Endothelial cell of umbilical vein (primary cell): Measurements from ENCODE around the gene XKR8. TPM values are rescaled to one million over a fixed set of nuclear protein-coding genes. Genes with fewer than 3 reads are reported as not detected.

Source experiments
- BruUV-seq: library from RNA; stranded (reverse); fragments of 400-500 nt; replicated peaks from 2 replicates; lab custom pipeline; 2021; lab: Mats Ljungman, UMichigan
- CTCF ChIA-PET: fragments of 300-600, 350-600 bp; sonication (Branson Sonifier 250); formaldehyde crosslinking; loops from one replicate; lab custom pipeline; 2021; ENCODE audit warnings: antibody characterized with exemption, inconsistent platforms; lab: Charles Lee
- POLR2A ChIA-PET: fragments of 300-600, 350-600 bp; sonication (Branson Sonifier 250); formaldehyde crosslinking; loops from one replicate; lab custom pipeline; 2021; ENCODE audit warnings: antibody characterized with exemption, inconsistent platforms; lab: Charles Lee
- DNase-seq: peaks from one replicate; pipeline ENCODE4 v3.0.0-alpha.2; 2011; ENCODE audit warnings: low read depth, low spot score
- FAIRE-seq: peaks from 2 replicates; lab custom pipeline; 2011; peaks lifted over from hg19 to GRCh38; lab: Jason Lieb, UNC
- H2AFZ ChIP-seq: 2 replicates; pipeline ENCODE4 v1.6.0; 2012; ENCODE audit warnings: low read depth, low read length, control low read depth, inconsistent platforms
- H3K27ac ChIP-seq: 2 replicates; pipeline ENCODE4 v1.5.1; 2011; ENCODE audit warnings: low read depth, mild to moderate bottlenecking, control low read depth, low read length, moderate library complexity; ENCODE audit not compliant: insufficient read depth
- H3K27me3 ChIP-seq, 2 experiments: 2 replicates each; pipeline versions ENCODE4 v1.6.0 to v1.6.1; 2011; ENCODE audit warnings: low read length in 2 of 2, mixed read lengths in 1 of 2; ENCODE audit not compliant: control insufficient read depth in 2 of 2, insufficient read depth in 2 of 2
- H3K36me3 ChIP-seq, 2 experiments: 2 replicates in 1 of 2; 3 replicates in 1 of 2; pipeline ENCODE4 v1.5.1; 2011; ENCODE audit warnings: low read length in 2 of 2, mild to moderate bottlenecking in 1 of 2, moderate library complexity in 1 of 2; ENCODE audit not compliant: control insufficient read depth in 2 of 2, insufficient read depth in 2 of 2; ENCODE audit errors: extremely low read depth in 1 of 2
- H3K4me1 ChIP-seq: 3 replicates; pipeline ENCODE4 v1.5.1; 2011; ENCODE audit warnings: mild to moderate bottlenecking, low read length; ENCODE audit not compliant: control insufficient read depth, insufficient read depth; ENCODE audit errors: extremely low read depth
- H3K4me2 ChIP-seq: 2 replicates; pipeline ENCODE4 v1.6.1; 2011; ENCODE audit warnings: low read length, control low read depth, mixed read lengths; ENCODE audit not compliant: insufficient read depth
- H3K4me3 ChIP-seq, 3 experiments: fragments of 200-600 bp in 1 of 3; sonication (generic), shearing (Covaris generic) in 1 of 3; replicated peaks in 1 of 3; 2 replicates each; pipeline ENCODE4 v1.5.1; 2011 to 2016; ENCODE audit warnings: control low read depth in 3 of 3, low read length in 3 of 3, mild to moderate bottlenecking in 2 of 3, inconsistent platforms in 1 of 3, low read depth in 1 of 3, moderate library complexity in 1 of 3; ENCODE audit not compliant: insufficient read depth in 1 of 3
- H3K79me2 ChIP-seq: 2 replicates; pipeline ENCODE4 v1.6.0; 2012; ENCODE audit warnings: low read length, inconsistent platforms; ENCODE audit not compliant: control insufficient read depth, insufficient read depth
- H3K9ac ChIP-seq: replicated peaks from 2 replicates; pipeline ENCODE3; 2011; ENCODE audit warnings: low read length, control low read depth; ENCODE audit not compliant: insufficient read depth; ENCODE audit errors: extremely low read depth
- H3K9me1 ChIP-seq: replicated peaks from 3 replicates; pipeline ENCODE4 v1.6.0; 2011; ENCODE audit warnings: mild to moderate bottlenecking, low read length; ENCODE audit not compliant: control insufficient read depth, insufficient read depth; ENCODE audit errors: extremely low read depth
- H3K9me3 ChIP-seq: replicated peaks from 2 replicates; pipeline ENCODE4 v1.5.1; 2012; ENCODE audit warnings: low read length, inconsistent platforms; ENCODE audit not compliant: control insufficient read depth, insufficient read depth
- H4K20me1 ChIP-seq: replicated peaks from 2 replicates; pipeline ENCODE3; 2011; ENCODE audit warnings: mild to moderate bottlenecking, low read length; ENCODE audit not compliant: control insufficient read depth, insufficient read depth; ENCODE audit errors: extremely low read depth
- GATA2 ChIP-seq: IDR thresholded peaks from 2 replicates; pipeline ENCODE4 v1.7.0; 2011; ENCODE audit warnings: low read depth, mild to moderate bottlenecking, moderate library complexity, mixed read lengths, low read length; ENCODE audit not compliant: insufficient read length, insufficient read depth
- JUN ChIP-seq: IDR thresholded peaks from 2 replicates; pipeline ENCODE4 v1.6.1; 2011; ENCODE audit warnings: borderline replicate concordance, low read depth; ENCODE audit not compliant: insufficient read length, insufficient read depth
- dilution Hi-C: fragments of 300-500 bp; cut with MboI; formaldehyde crosslinking; loops from one replicate; pipeline ENCODE4 v1.15.0; 2019; ENCODE audit warnings: low sequenced_read_pairs; ENCODE audit not compliant: extremely low pct_ligation_motif_present
- intact Hi-C: fragments of 100-400 bp; cut with micrococcal nuclease; formaldehyde crosslinking; loops from one replicate; pipeline ENCODE4 v1.10.0; 2022
- polyA plus RNA-seq, 4 experiments: library from polyadenylated mRNA; depleted of rRNA in 3 of 4; stranded (reverse) in 3 of 4; unstranded in 1 of 4; fragments of >200 nt; gene quantifications; 2 replicates each; pipeline versions ENCODE4 v1.2.1 to v1.2.3, GENCODE V29; 2011 to 2012; ENCODE audit warnings: missing spikeins in 1 of 4
- total RNA-seq: library from RNA; stranded (reverse); gene quantifications from 2 replicates; pipeline ENCODE4 v1.2.3, GENCODE V29; 2021
- TF ChIP-seq, protein P1 (sequence below): IDR thresholded peaks from 2 replicates; pipeline ENCODE4 v1.6.1; 2011; ENCODE audit not compliant: insufficient read depth, insufficient read length
- TF ChIP-seq, protein P2 (sequence below), 2 donors: IDR thresholded peaks; 1 replicate in 1 of 2; 2 replicates in 1 of 2; pipeline ENCODE4 v1.5.1; 2011; ENCODE audit warnings: low read length in 2 of 2, mild to moderate bottlenecking in 2 of 2, moderate library complexity in 2 of 2, control low read depth in 1 of 2, inconsistent platforms in 1 of 2, low read depth in 1 of 2; ENCODE audit not compliant: insufficient read depth in 1 of 2; ENCODE audit errors: extremely low read depth in 1 of 2

Gene XKR8
- total and polyA plus RNA-seq, 2 donors (not counting 3 experiments of a cell fraction or from before 2014, with no cell fraction given), result 10.0 to 13.1 TPM

DNA sequence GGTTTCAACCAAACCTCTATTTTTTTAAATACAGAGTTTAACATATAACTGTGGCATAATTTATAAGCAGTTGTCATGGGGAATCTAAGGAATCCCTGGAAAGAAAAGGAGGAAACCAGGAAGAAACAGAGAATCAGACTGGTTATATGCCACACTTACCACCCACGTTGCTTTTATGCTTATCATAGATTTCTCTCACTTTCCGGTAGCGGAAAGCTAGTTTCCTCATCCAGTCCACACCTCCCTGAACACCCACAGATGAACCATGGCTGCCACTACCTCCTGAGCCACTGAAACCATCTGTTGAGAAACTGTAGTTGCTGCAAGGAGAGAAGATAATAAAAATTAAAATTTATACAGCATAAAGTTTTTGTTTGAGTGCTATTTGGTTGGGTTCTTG lies 33.5 kb downstream of the XKR8 start:
- TF ChIP-seq GATA2 (peak; percentile 66), JUN (no peak)
- TF ChIP-seq, protein P1, sequence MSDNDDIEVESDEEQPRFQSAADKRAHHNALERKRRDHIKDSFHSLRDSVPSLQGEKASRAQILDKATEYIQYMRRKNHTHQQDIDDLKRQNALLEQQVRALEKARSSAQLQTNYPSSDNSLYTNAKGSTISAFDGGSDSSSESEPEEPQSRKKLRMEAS, result no peak
- TF ChIP-seq, protein P2, sequence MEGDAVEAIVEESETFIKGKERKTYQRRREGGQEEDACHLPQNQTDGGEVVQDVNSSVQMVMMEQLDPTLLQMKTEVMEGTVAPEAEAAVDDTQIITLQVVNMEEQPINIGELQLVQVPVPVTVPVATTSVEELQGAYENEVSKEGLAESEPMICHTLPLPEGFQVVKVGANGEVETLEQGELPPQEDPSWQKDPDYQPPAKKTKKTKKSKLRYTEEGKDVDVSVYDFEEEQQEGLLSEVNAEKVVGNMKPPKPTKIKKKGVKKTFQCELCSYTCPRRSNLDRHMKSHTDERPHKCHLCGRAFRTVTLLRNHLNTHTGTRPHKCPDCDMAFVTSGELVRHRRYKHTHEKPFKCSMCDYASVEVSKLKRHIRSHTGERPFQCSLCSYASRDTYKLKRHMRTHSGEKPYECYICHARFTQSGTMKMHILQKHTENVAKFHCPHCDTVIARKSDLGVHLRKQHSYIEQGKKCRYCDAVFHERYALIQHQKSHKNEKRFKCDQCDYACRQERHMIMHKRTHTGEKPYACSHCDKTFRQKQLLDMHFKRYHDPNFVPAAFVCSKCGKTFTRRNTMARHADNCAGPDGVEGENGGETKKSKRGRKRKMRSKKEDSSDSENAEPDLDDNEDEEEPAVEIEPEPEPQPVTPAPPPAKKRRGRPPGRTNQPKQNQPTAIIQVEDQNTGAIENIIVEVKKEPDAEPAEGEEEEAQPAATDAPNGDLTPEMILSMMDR (IDR thresholded peaks at IDR 0.05; ENCODE audit: extremely low read depth in 1 of 2, insufficient read depth in 1 of 2, low read depth in 1 of 2, low read length in 2 of 2), result no peak
- peak; percentile 90 for FAIRE-seq
- Histone ChIP-seq H3K27me3 (no peaks in the 10 kb centered on the region), H3K79me2 (no peaks in the 10 kb centered on the region), H3K4me2 (peak overlapping the region; percentile 63), H3K9me3 (no peaks in the 10 kb centered on the region), H3K27ac (peak overlapping the region; percentile 25), H3K9me1 (no peaks in the 10 kb centered on the region), H3K9ac (no peak overlapping the region), H3K4me3 (no peak overlapping the region), H3K4me1 (peaks cover 35% of the 10 kb centered on the region), H2AFZ (no peak overlapping the region), H3K36me3 (peaks cover 8 to 13% of the 10 kb centered on the region in 2 experiments), H4K20me1 (no peaks in the 10 kb centered on the region)
- dilution Hi-C loops, result no loop called here
- intact Hi-C loops, result loop anchor here (1.0 kb wide), 3 partner anchors 34 to 95 kb away; partner anchors contain the start of genes EYA3 and XKR8
- peak; percentile 73 for DNase-seq
- ChIA-PET POLR2A (interaction anchor here (0.5 kb wide), 1 partner anchor 916 kb away, joined by 5 read pairs; no protein-coding TSS in a partner anchor), CTCF (interaction anchor here (0.8 to 3.6 kb wide), 8 partner anchors 12 to 220 kb away, joined by 3 to 19 read pairs (median 8); partner anchors contain the start of gene EYA3)
- no TSS peak for BruUV-seq
